ENCODE results near the gene CDC26.
A peak's percentile ranks its signal among the peaks of the same experiment; 100 is the strongest.

CDC26 gene

DNA sequence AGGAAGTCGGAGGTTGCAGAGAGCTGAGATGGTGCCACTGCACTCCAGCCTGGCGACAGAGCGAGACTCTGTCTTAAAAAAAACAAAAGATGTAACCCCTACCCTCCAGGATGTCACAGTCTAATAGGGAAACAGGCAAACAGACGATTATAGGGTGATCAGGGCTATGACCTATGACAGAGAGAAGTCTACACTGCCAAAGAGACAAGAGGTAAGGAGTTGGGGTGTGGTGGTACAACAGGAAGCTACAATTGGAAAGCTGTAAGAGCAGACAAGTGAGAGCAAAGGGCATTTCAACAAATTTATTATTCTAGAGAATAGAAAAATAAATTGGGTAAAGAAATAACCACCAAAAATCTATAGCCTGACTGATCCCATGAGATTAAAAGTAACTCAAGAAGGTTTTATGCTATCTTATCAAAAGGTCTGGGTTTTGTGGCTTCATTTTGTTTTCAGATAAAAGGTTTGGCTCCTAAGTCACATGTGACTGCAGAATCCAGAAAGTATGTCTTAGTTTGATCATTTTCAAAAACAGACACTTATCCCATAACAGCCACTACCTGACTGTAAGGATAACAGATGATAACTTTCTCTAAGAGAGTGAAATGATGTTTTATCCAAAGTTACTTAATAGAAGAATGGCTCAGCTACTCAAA lies 7.3 kb downstream of the CDC26 start:
- TF ChIP-seq, protein P1, sequence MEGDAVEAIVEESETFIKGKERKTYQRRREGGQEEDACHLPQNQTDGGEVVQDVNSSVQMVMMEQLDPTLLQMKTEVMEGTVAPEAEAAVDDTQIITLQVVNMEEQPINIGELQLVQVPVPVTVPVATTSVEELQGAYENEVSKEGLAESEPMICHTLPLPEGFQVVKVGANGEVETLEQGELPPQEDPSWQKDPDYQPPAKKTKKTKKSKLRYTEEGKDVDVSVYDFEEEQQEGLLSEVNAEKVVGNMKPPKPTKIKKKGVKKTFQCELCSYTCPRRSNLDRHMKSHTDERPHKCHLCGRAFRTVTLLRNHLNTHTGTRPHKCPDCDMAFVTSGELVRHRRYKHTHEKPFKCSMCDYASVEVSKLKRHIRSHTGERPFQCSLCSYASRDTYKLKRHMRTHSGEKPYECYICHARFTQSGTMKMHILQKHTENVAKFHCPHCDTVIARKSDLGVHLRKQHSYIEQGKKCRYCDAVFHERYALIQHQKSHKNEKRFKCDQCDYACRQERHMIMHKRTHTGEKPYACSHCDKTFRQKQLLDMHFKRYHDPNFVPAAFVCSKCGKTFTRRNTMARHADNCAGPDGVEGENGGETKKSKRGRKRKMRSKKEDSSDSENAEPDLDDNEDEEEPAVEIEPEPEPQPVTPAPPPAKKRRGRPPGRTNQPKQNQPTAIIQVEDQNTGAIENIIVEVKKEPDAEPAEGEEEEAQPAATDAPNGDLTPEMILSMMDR (conservative IDR thresholded peaks at IDR 0.05) = no peak
- no peak overlapping the region for H3K27ac ChIP-seq

DNA sequence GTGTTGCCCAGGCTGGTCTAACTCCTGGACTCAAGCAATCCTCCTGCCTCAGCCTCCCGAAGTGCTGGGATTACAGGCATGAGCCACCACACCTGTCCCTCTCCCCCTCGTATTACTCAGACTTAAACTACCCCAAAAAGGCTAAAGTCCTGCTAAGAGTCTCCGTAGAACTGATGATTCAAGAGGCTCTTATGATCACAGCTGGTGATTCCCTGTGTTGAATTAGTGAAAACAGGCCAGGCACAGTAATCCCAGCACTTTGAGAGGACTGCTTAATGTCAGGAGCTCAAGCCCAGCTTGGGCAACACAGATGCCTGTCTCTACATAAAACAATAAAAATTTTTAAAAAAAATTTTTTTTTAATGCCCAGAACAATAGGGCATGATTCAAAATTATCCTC lies 9.2 kb downstream of the CDC26 start:
- TF ChIP-seq, protein P1 (conservative IDR thresholded peaks at IDR 0.05) = no peak
- no peak overlapping the region for H3K27ac ChIP-seq

DNA sequence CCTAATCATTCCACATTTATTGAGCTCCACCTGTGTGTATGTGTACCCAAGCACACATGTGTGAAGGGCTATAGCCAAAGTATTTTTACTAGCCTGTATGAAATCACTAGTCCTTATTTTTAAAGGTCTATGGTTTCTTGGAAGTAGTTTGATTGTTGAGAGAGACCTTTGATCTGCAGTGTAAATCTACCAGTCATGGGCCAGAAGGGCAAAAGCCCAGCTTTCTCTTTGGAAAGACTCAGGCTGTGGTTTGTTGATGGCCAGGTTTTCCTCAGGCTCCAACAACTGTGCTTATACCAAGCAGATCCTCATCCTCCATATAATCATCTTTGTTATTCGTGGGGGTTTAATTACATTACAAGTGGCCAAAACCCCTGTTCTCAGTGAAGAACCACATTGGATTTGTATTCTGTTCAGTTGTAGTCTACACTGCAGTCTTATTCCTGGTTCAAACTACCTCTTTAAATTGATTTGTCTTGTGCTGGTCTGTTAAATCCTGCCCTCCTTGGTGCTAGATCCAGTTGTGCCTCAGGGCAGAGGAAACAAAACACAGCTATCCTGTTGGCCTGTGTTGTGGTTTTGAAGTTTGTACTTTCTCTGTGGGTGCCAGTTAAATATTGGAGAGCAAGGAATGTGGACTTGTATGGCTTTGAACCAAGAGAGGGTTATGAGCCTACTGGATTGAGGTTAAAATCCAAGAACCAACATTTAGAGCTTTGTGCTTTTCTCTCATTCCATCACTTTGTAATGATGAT lies 13.3 kb downstream of the CDC26 start:
- TF ChIP-seq, protein P1 (conservative IDR thresholded peaks at IDR 0.05) = no peak
- no peak overlapping the region for H3K27ac ChIP-seq

DNA sequence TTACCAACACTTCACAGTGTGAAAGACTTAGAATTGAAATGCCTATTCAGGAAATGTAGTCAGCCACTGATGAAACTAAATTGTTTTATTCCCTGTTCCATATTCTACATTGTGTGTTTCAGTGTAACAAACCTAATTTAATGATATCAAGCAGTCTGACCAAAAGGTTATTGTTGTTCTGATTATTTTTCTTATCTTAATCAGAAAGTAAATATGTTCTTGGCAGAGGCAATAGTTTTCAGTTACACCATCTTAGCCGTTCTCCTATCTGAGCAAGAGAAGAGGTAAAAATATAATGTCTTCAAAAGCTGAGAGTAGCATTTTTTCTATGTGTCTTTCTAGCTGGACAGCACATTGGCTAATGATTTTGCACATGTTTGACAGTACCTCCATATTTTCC lies 17.1 kb downstream of the CDC26 start:
- TF ChIP-seq, protein P1 (conservative IDR thresholded peaks at IDR 0.05) = no peak
- peak overlapping the region; percentile 61 for H3K27ac ChIP-seq

DNA sequence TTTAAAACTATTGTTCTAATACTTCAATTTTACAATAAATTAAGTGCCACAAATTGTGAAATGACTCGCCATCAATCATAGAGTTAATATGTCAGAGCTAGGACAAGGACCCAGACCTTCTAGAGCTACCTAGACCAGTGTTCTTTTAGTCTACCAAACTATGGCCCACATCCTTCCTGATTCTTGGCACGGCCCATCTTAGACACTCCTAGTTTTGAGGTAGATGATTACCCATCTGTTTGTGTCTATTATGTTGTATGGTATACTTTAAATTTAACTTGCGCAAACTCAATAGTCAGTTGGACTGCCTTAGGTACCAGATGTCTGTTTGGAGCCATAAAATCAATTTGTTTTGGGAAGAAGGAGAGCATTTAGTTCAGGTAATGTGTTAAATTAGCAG lies 17.5 kb downstream of the CDC26 start:
- TF ChIP-seq, protein P1 (conservative IDR thresholded peaks at IDR 0.05) = no peak
- H3K27ac ChIP-seq = peak overlapping the region; percentile 61

DNA sequence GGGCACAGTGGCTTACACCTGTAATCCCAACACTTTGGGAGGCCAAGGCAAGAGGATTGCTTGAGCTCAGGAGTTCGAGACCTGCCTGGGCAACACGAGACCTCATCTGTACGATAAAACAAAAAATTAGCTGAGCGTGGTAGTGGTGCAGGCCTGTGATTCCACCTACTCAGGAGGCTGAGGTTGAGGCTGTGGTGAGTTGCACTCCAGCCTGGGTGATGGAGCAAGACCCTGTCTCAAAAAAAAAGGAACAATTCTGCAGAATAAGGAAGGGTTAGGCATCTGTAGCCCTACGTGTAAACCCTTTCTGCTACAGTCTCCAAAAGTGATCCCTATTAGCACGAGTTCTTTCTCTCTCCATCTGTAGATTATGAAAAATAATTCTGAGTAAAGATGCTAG lies 19.9 kb downstream of the CDC26 start:
- TF ChIP-seq, protein P1 (conservative IDR thresholded peaks at IDR 0.05) = no peak
- no peak overlapping the region; the same call in 1 of the 2 replicates for H3K27ac ChIP-seq

DNA sequence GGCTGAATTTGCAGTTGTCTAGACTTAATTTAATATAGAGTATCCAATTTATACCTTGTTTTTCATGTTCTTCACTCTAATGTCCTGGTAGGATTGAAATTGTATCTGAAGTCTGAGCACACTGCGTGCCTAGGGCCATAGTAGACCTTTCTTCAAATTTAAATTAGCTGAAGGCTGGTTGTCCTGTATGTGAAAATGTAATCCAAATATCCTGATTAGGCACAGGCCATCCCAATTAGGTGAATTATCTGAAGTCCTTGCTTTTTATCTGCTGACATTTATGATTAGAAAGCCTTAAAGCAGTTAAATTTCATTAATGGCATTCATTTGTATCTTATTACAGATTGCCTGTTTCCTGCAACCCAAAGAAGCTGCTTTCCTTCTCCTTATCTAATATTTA lies 20.4 kb downstream of the CDC26 start:
- TF ChIP-seq, protein P1 (conservative IDR thresholded peaks at IDR 0.05) = no peak
- H3K27ac ChIP-seq = no peak overlapping the region
